Liver (tissue), 9 donors: Measurements from ENCODE around the gene DNAH17. TPM values are rescaled to one million over a fixed set of nuclear protein-coding genes. Genes with fewer than 3 reads are reported as not detected.

Source experiments
- DNase-seq: peaks from one replicate; pipeline ENCODE4 v3.0.0-alpha.2; 2017; ENCODE audit warnings: low spot score
- H3K27ac ChIP-seq, 2 donors: one replicate each; pipeline ENCODE4 v1.7.0; 2013; ENCODE audit warnings: inconsistent platforms in 2 of 2, low read length in 2 of 2, control low read depth in 1 of 2, low read depth in 1 of 2, mild to moderate bottlenecking in 1 of 2
- H3K27me3 ChIP-seq, 4 donors: one replicate each; pipeline versions ENCODE4 v1.6.1 to v1.7.0; 2013; ENCODE audit warnings: low read length in 3 of 4, inconsistent platforms in 1 of 4, mild to moderate bottlenecking in 1 of 4, moderate library complexity in 1 of 4; ENCODE audit not compliant: control insufficient read depth in 4 of 4, insufficient read depth in 4 of 4
- H3K36me3 ChIP-seq, 4 donors: one replicate each; pipeline versions ENCODE4 v1.6.1 to v1.7.0; 2013; ENCODE audit warnings: low read length in 3 of 4, mild to moderate bottlenecking in 3 of 4, low read depth in 1 of 4, moderate library complexity in 1 of 4; ENCODE audit not compliant: control insufficient read depth in 4 of 4, insufficient read depth in 3 of 4
- H3K4me1 ChIP-seq, 4 donors: one replicate each; pipeline versions ENCODE4 v1.6.1 to v1.7.0; 2013; ENCODE audit warnings: low read length in 3 of 4, mild to moderate bottlenecking in 3 of 4, moderate library complexity in 1 of 4; ENCODE audit not compliant: control insufficient read depth in 4 of 4, insufficient read depth in 4 of 4
- H3K4me3 ChIP-seq, 3 donors: one replicate each; pipeline versions ENCODE4 v1.6.1 to v1.7.0; 2013; ENCODE audit warnings: low read length in 3 of 3, control low read depth in 1 of 3, low read depth in 1 of 3, mild to moderate bottlenecking in 1 of 3
- H3K9ac ChIP-seq, 2 donors: one replicate each; pipeline ENCODE4 v1.7.0; 2013; ENCODE audit warnings: low read length in 2 of 2, mild to moderate bottlenecking in 2 of 2, moderate library complexity in 2 of 2, control low read depth in 1 of 2, low read depth in 1 of 2
- H3K9me3 ChIP-seq, 4 donors: one replicate each; pipeline versions ENCODE4 v1.6.1 to v1.7.0; 2013; ENCODE audit warnings: low read length in 3 of 4; ENCODE audit not compliant: control insufficient read depth in 4 of 4
- CTCF ChIP-seq: fragments of 150-350 bp; IDR thresholded peaks from 2 replicates; pipeline ENCODE4 v1.5.1; 2017; ENCODE audit warnings: improper control_type of control experiment, low read depth, low read length; ENCODE audit not compliant: missing input control
- EGR1 ChIP-seq, 2 donors: IDR thresholded peaks; 2 replicates each; pipeline ENCODE4 v1.6.1; 2016 to 2018; ENCODE audit warnings: antibody characterized with exemption in 2 of 2, low read depth in 2 of 2
- FOXA1 ChIP-seq: IDR thresholded peaks from 2 replicates; pipeline ENCODE4 v1.6.1; 2016; ENCODE audit warnings: antibody characterized with exemption
- FOXA2 ChIP-seq: IDR thresholded peaks from 2 replicates; pipeline ENCODE4 v1.6.1; 2016; ENCODE audit warnings: antibody characterized with exemption
- GABPA ChIP-seq, 2 donors: IDR thresholded peaks in 1 of 2; conservative IDR thresholded peaks in 1 of 2; 2 replicates each; pipeline ENCODE4 v1.6.1; 2016; ENCODE audit warnings: antibody characterized with exemption in 2 of 2, mild to moderate bottlenecking in 1 of 2, moderate library complexity in 1 of 2
- HNF4A ChIP-seq, 2 donors: conservative IDR thresholded peaks; 2 replicates each; pipeline ENCODE4 v1.6.1; 2016; ENCODE audit warnings: antibody characterized with exemption in 2 of 2, mild to moderate bottlenecking in 2 of 2
- HNF4G ChIP-seq: IDR thresholded peaks from 2 replicates; pipeline ENCODE4 v1.6.1; 2016; ENCODE audit warnings: antibody characterized with exemption
- JUND ChIP-seq, 2 donors: IDR thresholded peaks; 2 replicates each; pipeline ENCODE4 v1.6.1; 2016; ENCODE audit warnings: antibody characterized with exemption in 2 of 2
- RAD21 ChIP-seq, 2 donors: IDR thresholded peaks; 2 replicates each; pipeline ENCODE4 v1.6.1; 2016; ENCODE audit warnings: antibody characterized with exemption in 2 of 2, mild to moderate bottlenecking in 2 of 2
- RXRA ChIP-seq, 2 donors: IDR thresholded peaks; 2 replicates each; pipeline ENCODE4 v1.6.1; 2017 to 2018; ENCODE audit warnings: antibody characterized with exemption in 2 of 2, mild to moderate bottlenecking in 1 of 2
- SP1 ChIP-seq: IDR thresholded peaks from 2 replicates; pipeline ENCODE4 v1.6.1; 2018; ENCODE audit warnings: antibody characterized with exemption, mild to moderate bottlenecking
- TAF1 ChIP-seq: conservative IDR thresholded peaks from 2 replicates; pipeline ENCODE4 v1.6.1; 2016; ENCODE audit warnings: antibody characterized with exemption, mild to moderate bottlenecking
- YY1 ChIP-seq: IDR thresholded peaks from 2 replicates; pipeline ENCODE4 v1.6.1; 2016; ENCODE audit warnings: antibody characterized with exemption, mild to moderate bottlenecking
- WGBS: extraction: QIAGEN DNeasy Blood & Tissue Kit; methylation state at CpG from one replicate; pipeline ENCODE4 v1.1.7; 2013; 5-methylcytosine and 5-hydroxymethylcytosine counted together
- polyA plus RNA-seq, 2 donors: library from polyadenylated mRNA; stranded (reverse) in 1 of 2; unstranded in 1 of 2; fragments of 200-250 nt in 1 of 2; fragments of >200 nt in 1 of 2; fragmentation: Nextera tagmentation in 1 of 2; extraction: Ambion mirVana in 1 of 2; gene quantifications; one replicate each; pipeline versions ENCODE4 v1.2.1 to v1.2.3, GENCODE V29; 2013 to 2015
- total RNA-seq, 2 donors: library from RNA; depleted of rRNA; stranded (reverse); fragments of >200 nt; gene quantifications; one replicate each; pipeline ENCODE4 v1.2.3, GENCODE V29; 2014
- TF ChIP-seq, protein P1 (sequence below): IDR thresholded peaks from 2 replicates; pipeline ENCODE4 v1.6.1; 2016; ENCODE audit warnings: antibody characterized with exemption
- TF ChIP-seq, protein P2 (sequence below): IDR thresholded peaks from 2 replicates; pipeline ENCODE4 v1.6.1; 2016; ENCODE audit warnings: antibody characterized with exemption
- TF ChIP-seq, protein P3 (sequence below): IDR thresholded peaks from 2 replicates; pipeline ENCODE4 v1.6.1; 2016; ENCODE audit warnings: antibody characterized with exemption, mild to moderate bottlenecking
- donor health status: healthy.
- donor health status: healthy.
- donor health status: healthy.
- donor health status: healthy.
- donor health status: healthy.

The DNAH17 gene
- total and polyA plus RNA-seq, 4 donors: 0.09 to 0.79 TPM; not detected in 2

DNA sequence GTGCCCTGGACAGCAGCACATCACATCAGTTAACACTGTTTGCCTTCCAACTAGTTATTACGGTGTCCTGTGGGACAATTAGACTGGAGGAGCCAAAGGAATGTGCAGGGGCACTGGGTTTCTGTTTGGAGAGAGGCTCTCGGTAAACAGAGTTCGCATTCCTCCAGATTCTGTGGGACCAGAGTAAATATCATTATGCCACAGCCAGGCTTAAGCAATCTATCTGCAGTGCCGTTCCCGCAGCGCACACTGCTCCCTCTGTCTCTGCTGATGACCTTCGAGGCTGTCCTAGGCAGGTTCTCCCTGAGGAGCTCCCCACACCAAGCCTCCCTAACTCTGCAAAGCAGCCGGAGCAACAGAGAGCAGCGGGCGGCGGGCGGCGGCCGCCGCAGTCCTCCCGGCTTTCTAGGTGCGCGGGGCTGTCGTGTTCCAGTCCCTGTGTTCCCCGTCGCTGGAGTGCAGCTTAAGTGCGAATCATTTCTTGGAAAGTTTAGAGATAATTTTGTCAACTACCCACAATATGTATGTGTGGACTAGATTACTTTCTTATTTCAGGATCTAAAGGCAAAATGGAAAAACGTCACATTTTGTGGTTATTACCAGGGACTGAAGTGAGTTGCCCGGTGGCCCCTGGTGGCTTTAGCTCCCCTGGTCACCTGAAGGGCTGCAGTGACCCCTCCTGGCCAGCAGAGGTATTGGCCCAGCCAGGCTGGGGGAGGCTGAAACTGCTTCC lies 155.5 kb downstream of the DNAH17 start:
- Histone ChIP-seq H3K36me3 (peaks cover 6 to 33% (median 15%) of the 10 kb centered on the region in 4 donors), H3K9me3 (no peaks in the 10 kb centered on the region), H3K27ac (peak overlapping the region in 1 of 2 donors; percentile 33), H3K27me3 (no peaks in the 10 kb centered on the region), H3K4me3 (no peak overlapping the region), H3K9ac (no peak overlapping the region), H3K4me1 (peaks cover 0 to 9% (median 1%) of the 10 kb centered on the region in 4 donors)
- WGBS: 65% methylated on average over 24 of the region's 24 CpGs
- no peak for TF ChIP-seq JUND (IDR thresholded peaks at IDR 0.05)
- TF ChIP-seq, protein P1, sequence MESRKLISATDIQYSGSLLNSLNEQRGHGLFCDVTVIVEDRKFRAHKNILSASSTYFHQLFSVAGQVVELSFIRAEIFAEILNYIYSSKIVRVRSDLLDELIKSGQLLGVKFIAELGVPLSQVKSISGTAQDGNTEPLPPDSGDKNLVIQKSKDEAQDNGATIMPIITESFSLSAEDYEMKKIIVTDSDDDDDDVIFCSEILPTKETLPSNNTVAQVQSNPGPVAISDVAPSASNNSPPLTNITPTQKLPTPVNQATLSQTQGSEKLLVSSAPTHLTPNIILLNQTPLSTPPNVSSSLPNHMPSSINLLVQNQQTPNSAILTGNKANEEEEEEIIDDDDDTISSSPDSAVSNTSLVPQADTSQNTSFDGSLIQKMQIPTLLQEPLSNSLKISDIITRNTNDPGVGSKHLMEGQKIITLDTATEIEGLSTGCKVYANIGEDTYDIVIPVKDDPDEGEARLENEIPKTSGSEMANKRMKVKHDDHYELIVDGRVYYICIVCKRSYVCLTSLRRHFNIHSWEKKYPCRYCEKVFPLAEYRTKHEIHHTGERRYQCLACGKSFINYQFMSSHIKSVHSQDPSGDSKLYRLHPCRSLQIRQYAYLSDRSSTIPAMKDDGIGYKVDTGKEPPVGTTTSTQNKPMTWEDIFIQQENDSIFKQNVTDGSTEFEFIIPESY: no peak
- TF ChIP-seq YY1: no peak
- TF ChIP-seq, protein P2, sequence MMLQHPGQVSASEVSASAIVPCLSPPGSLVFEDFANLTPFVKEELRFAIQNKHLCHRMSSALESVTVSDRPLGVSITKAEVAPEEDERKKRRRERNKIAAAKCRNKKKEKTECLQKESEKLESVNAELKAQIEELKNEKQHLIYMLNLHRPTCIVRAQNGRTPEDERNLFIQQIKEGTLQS: no peak
- TF ChIP-seq SP1: no peak
- TF ChIP-seq HNF4A (conservative IDR thresholded peaks at IDR 0.05): no peak
- TF ChIP-seq EGR1 (IDR thresholded peaks at IDR 0.05; ENCODE audit: low read depth in 2 of 2): no peak
- TF ChIP-seq RXRA (IDR thresholded peaks at IDR 0.05): peak in 1 of 2 donors; percentile 24
- peak; percentile 25 for TF ChIP-seq FOXA2
- no peak for TF ChIP-seq GABPA (IDR thresholded peaks at IDR 0.05 in 1 of 2, conservative IDR thresholded peaks at IDR 0.05 in 1 of 2)
- peak; percentile 97 for TF ChIP-seq RAD21 (IDR thresholded peaks at IDR 0.05)
- peak; percentile 99 for TF ChIP-seq CTCF
- no peak for TF ChIP-seq TAF1
- DNase-seq: peak; percentile 77

DNA sequence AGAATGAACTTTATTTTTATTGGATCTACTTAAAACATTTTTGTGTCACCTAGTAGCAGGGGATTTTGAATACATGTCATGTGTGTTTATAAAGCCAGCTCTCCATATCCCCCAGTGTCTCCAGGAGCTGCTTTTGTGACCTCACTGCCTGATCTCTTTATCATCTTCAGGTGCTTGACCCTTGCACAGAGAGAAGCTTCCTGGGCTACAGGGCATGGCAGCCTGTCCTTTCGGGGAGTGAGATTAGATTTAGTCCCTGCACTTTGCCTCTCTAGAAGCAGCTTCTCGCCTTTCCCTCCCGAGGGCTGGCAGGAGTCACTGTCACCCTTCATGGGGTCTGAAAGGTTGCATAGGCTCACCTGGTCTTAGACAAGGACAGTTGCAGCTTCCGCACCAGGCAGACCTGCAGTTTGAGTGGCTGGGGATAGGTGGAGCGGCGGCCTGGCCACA lies 156.1 kb downstream of the DNAH17 start:
- no peak for TF ChIP-seq FOXA1
- TF ChIP-seq RXRA (IDR thresholded peaks at IDR 0.05): no peak
- no peak for TF ChIP-seq SP1
- TF ChIP-seq, protein P1: no peak
- TF ChIP-seq, protein P2: no peak
- no peak for TF ChIP-seq YY1
- TF ChIP-seq JUND (IDR thresholded peaks at IDR 0.05): no peak
- TF ChIP-seq RAD21 (IDR thresholded peaks at IDR 0.05): no peak
- TF ChIP-seq, protein P3, sequence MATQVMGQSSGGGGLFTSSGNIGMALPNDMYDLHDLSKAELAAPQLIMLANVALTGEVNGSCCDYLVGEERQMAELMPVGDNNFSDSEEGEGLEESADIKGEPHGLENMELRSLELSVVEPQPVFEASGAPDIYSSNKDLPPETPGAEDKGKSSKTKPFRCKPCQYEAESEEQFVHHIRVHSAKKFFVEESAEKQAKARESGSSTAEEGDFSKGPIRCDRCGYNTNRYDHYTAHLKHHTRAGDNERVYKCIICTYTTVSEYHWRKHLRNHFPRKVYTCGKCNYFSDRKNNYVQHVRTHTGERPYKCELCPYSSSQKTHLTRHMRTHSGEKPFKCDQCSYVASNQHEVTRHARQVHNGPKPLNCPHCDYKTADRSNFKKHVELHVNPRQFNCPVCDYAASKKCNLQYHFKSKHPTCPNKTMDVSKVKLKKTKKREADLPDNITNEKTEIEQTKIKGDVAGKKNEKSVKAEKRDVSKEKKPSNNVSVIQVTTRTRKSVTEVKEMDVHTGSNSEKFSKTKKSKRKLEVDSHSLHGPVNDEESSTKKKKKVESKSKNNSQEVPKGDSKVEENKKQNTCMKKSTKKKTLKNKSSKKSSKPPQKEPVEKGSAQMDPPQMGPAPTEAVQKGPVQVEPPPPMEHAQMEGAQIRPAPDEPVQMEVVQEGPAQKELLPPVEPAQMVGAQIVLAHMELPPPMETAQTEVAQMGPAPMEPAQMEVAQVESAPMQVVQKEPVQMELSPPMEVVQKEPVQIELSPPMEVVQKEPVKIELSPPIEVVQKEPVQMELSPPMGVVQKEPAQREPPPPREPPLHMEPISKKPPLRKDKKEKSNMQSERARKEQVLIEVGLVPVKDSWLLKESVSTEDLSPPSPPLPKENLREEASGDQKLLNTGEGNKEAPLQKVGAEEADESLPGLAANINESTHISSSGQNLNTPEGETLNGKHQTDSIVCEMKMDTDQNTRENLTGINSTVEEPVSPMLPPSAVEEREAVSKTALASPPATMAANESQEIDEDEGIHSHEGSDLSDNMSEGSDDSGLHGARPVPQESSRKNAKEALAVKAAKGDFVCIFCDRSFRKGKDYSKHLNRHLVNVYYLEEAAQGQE: no peak
- no peak for TF ChIP-seq TAF1
- TF ChIP-seq HNF4G: no peak
- TF ChIP-seq EGR1 (IDR thresholded peaks at IDR 0.05; ENCODE audit: low read depth in 2 of 2): no peak
- peaks cover 6 to 30% (median 15%) of the 10 kb centered on the region in 4 donors for H3K36me3 ChIP-seq
- DNase-seq: no peak
- H3K4me1 ChIP-seq: peaks cover 0 to 9% (median 1%) of the 10 kb centered on the region in 4 donors
- 88% methylated on average over 6 of the region's 6 CpGs for WGBS
- no peaks in the 10 kb centered on the region for H3K9me3 ChIP-seq
- H3K4me3 ChIP-seq: no peak overlapping the region
- H3K9ac ChIP-seq: no peak overlapping the region
- H3K27me3 ChIP-seq: no peaks in the 10 kb centered on the region
- H3K27ac ChIP-seq: no peak overlapping the region
